HepG2 (cell line): ENCODE results near the gene KIF17. TPM values are rescaled to one million over a fixed set of nuclear protein-coding genes. Genes with fewer than 3 reads are reported as not detected.

Experiments
- BCL6 ChIP-seq: IDR thresholded peaks from 2 replicates; pipeline ENCODE4 v1.6.1; 2016; ENCODE audit warnings: missing genetic modification reagents, missing compliant biosample characterization
- CBFB ChIP-seq: sonication (generic); formaldehyde crosslinking; IDR thresholded peaks from 2 replicates; pipeline ENCODE4 v1.4.0; 2020; ENCODE audit warnings: missing genetic modification reagents
- CENPT ChIP-seq: sonication (generic); formaldehyde crosslinking; IDR thresholded peaks from 2 replicates; pipeline ENCODE4 v1.8.0; 2022; ENCODE audit warnings: low read depth, mild to moderate bottlenecking, moderate library complexity, missing genetic modification reagents
- EP300 ChIP-seq, 3 experiments: sonication (generic) in 1 of 3; formaldehyde crosslinking in 1 of 3; IDR thresholded peaks; 2 replicates each; pipeline versions ENCODE4 v1.5.1 to v1.6.1; 2011 to 2020; ENCODE audit warnings: low read depth in 2 of 3, low read length in 2 of 3, borderline replicate concordance in 1 of 3, improper control_type of control experiment in 1 of 3, mild to moderate bottlenecking in 1 of 3, missing genetic modification reagents in 1 of 3, moderate library complexity in 1 of 3
- GATAD2A ChIP-seq: IDR thresholded peaks from 2 replicates; pipeline ENCODE4 v1.6.1; 2016
- GFI1 ChIP-seq: sonication (generic); formaldehyde crosslinking; IDR thresholded peaks from 2 replicates; pipeline ENCODE4 v1.5.0; 2020; ENCODE audit warnings: missing genetic modification reagents, mild to moderate bottlenecking, borderline replicate concordance
- HCFC1 ChIP-seq: fragments of 150-350 bp; IDR thresholded peaks from 2 replicates; pipeline ENCODE4 v1.6.1; 2014; ENCODE audit warnings: low read depth, low read length
- HNRNPL ChIP-seq: fragments of 200-400 bp; formaldehyde crosslinking; IDR thresholded peaks from 2 replicates; pipeline ENCODE4 v1.6.1; 2017; ENCODE audit warnings: mild to moderate bottlenecking, low read depth, low read length
- KLF15 ChIP-seq: sonication (generic); formaldehyde crosslinking; IDR thresholded peaks from 2 replicates; pipeline ENCODE4 v1.8.1; 2023; ENCODE audit warnings: borderline replicate concordance, mild to moderate bottlenecking, inconsistent platforms, missing genetic modification reagents, mixed read lengths
- LBX2 ChIP-seq: sonication (generic); formaldehyde crosslinking; IDR thresholded peaks from 2 replicates; pipeline ENCODE4 v1.5.0; 2020; ENCODE audit warnings: missing genetic modification reagents, mild to moderate bottlenecking, borderline replicate concordance
- NFKBIZ ChIP-seq: IDR thresholded peaks from 2 replicates; pipeline ENCODE4 v1.6.1; 2018; ENCODE audit warnings: missing genetic modification reagents, missing compliant biosample characterization
- REPIN1 ChIP-seq: sonication (generic); formaldehyde crosslinking; IDR thresholded peaks from 2 replicates; pipeline ENCODE4 v1.8.0; 2022; ENCODE audit warnings: missing genetic modification reagents, low read depth, mild to moderate bottlenecking, borderline replicate concordance
- SAP130 ChIP-seq: IDR thresholded peaks from 2 replicates; pipeline ENCODE4 v1.6.1; 2016; ENCODE audit warnings: low read depth
- SETDB1 ChIP-seq: sonication (generic); formaldehyde crosslinking; IDR thresholded peaks from 2 replicates; pipeline ENCODE4 v1.5.1; 2020; ENCODE audit warnings: missing genetic modification reagents, mild to moderate bottlenecking, borderline replicate concordance
- SYNCRIP ChIP-seq: fragments of 200-400 bp; formaldehyde crosslinking; IDR thresholded peaks from 2 replicates; pipeline ENCODE4 v1.6.1; 2018; ENCODE audit warnings: mild to moderate bottlenecking, low read depth, low read length; ENCODE audit not compliant: insufficient read depth
- THAP8 ChIP-seq: sonication (generic); formaldehyde crosslinking; IDR thresholded peaks from 2 replicates; pipeline ENCODE4 v1.5.1; 2020; ENCODE audit warnings: missing genetic modification reagents, mild to moderate bottlenecking, borderline replicate concordance
- TMF1 ChIP-seq: sonication (generic); formaldehyde crosslinking; IDR thresholded peaks from 2 replicates; pipeline ENCODE4 v1.8.1; 2022; ENCODE audit warnings: low read depth, missing genetic modification reagents
- ZNF205 ChIP-seq: IDR thresholded peaks from 2 replicates; pipeline ENCODE4 v1.6.1; 2018; ENCODE audit warnings: missing biosample characterization, missing genetic modification reagents
- ZNF549 ChIP-seq: sonication (generic); formaldehyde crosslinking; IDR thresholded peaks from 2 replicates; pipeline ENCODE4 v1.5.0; 2020; ENCODE audit warnings: missing genetic modification reagents
- ZNF670 ChIP-seq: sonication (generic); formaldehyde crosslinking; IDR thresholded peaks from 2 replicates; pipeline ENCODE4 v1.8.0; 2022; ENCODE audit warnings: mild to moderate bottlenecking, missing genetic modification reagents, borderline replicate concordance
- ZNF704 ChIP-seq: sonication (generic); formaldehyde crosslinking; IDR thresholded peaks from 2 replicates; pipeline ENCODE4 v1.8.1; 2023; ENCODE audit warnings: mild to moderate bottlenecking, inconsistent platforms, moderate library complexity, missing genetic modification reagents, borderline replicate concordance
- ZNF710 ChIP-seq: sonication (generic); formaldehyde crosslinking; IDR thresholded peaks from 2 replicates; pipeline ENCODE4 v1.5.0; 2020; ENCODE audit warnings: mild to moderate bottlenecking, missing genetic modification reagents, borderline replicate concordance
- ZNF740 ChIP-seq: sonication (generic); formaldehyde crosslinking; IDR thresholded peaks from 2 replicates; pipeline ENCODE4 v1.4.0; 2020; ENCODE audit warnings: missing genetic modification reagents
- ZNF766 ChIP-seq: sonication (generic); formaldehyde crosslinking; IDR thresholded peaks from 2 replicates; pipeline ENCODE4 v1.5.0; 2020; ENCODE audit warnings: missing genetic modification reagents, borderline replicate concordance
- ZNF792 ChIP-seq: IDR thresholded peaks from 2 replicates; pipeline ENCODE4 v1.6.1; 2016
- ZNF891 ChIP-seq: sonication (generic); formaldehyde crosslinking; IDR thresholded peaks from 2 replicates; pipeline ENCODE4 v1.5.0; 2020; ENCODE audit warnings: mild to moderate bottlenecking, missing genetic modification reagents
- polyA plus RNA-seq, 8 experiments: library from polyadenylated mRNA; depleted of rRNA in 3 of 8; stranded (reverse) in 7 of 8; unstranded in 1 of 8; fragments of >200 nt; fragmentation: Illumina TruSeq in 4 of 8; extraction: Trizol in 4 of 8; gene quantifications; 2 replicates each; pipeline versions ENCODE4 v1.2.1 to v1.2.3, GENCODE V29; 2011 to 2016; ENCODE audit warnings: low read depth in 4 of 8, missing spikeins in 1 of 8, mixed read lengths in 1 of 8; ENCODE audit not compliant: insufficient read depth in 1 of 8
- total RNA-seq, 5 experiments: library from RNA; depleted of rRNA; stranded (reverse); fragments of >200 nt; fragmentation: Illumina TruSeq; extraction: Trizol; gene quantifications; 2 replicates each; pipeline ENCODE4 v1.2.3, GENCODE V29; 2016; ENCODE audit warnings: low read depth in 1 of 5

Gene KIF17
- total and polyA plus RNA-seq, 2 of the 13 experiments (the other 11 are each of a cell fraction or from before 2014, with no cell fraction given) = 0.24 to 0.44 TPM

- no peak for TF ChIP-seq CBFB (CRISPR knock-in tag)
- TF ChIP-seq ZNF792 (CRISPR knock-in tag) = peak; percentile 38; the same call in 1 of the 2 replicates
- TF ChIP-seq LBX2 (CRISPR knock-in tag) = no peak
- TF ChIP-seq ZNF205 (CRISPR knock-in tag) = no peak
- no peak; the same call in 1 of the 2 replicates for TF ChIP-seq BCL6 (CRISPR knock-in tag)
- TF ChIP-seq ZNF710 (CRISPR knock-in tag) = no peak
- TF ChIP-seq SAP130 (CRISPR knock-in tag) = peak; percentile 57
- no peak for TF ChIP-seq NFKBIZ (CRISPR knock-in tag)
- no peak for TF ChIP-seq HCFC1
- TF ChIP-seq GATAD2A (CRISPR knock-in tag) = no peak
- TF ChIP-seq EP300 (IDR thresholded peaks at IDR 0.05; ENCODE audit: low read depth in 2 of 2, low read length in 2 of 2) = no peak
- no peak for TF ChIP-seq EP300 (CRISPR knock-in tag; IDR thresholded peaks at IDR 0.05; ENCODE audit: borderline replicate concordance)
- TF ChIP-seq KLF15 = no peak
- no peak; the same call in 1 of the 2 replicates for TF ChIP-seq ZNF740
- peak; percentile 58; the same call in 1 of the 2 replicates for TF ChIP-seq HNRNPL
- TF ChIP-seq ZNF549 (CRISPR knock-in tag) = no peak
- TF ChIP-seq ZNF704 = no peak
- no peak for TF ChIP-seq SYNCRIP
- TF ChIP-seq THAP8 = no peak
- TF ChIP-seq ZNF670 = no peak
- no peak for TF ChIP-seq SETDB1 (CRISPR knock-in tag)
- no peak for TF ChIP-seq CENPT (CRISPR knock-in tag)
- TF ChIP-seq ZNF766 = no peak
- TF ChIP-seq ZNF891 = no peak
- TF ChIP-seq GFI1 (CRISPR knock-in tag) = no peak
- TF ChIP-seq REPIN1 (CRISPR knock-in tag) = no peak
- no peak for TF ChIP-seq TMF1 (CRISPR knock-in tag)
Observed at GRCh38 chr1:20732071-20732587, 14.3 kb upstream of the KIF17 start (continued).
